ELF-1 (cell line): ENCODE data around the gene ATP6V0C.

Experiments
- DNase-seq: peaks from one replicate; pipeline ENCODE4 v3.0.0-alpha.2; 2016; ENCODE audit warnings: low read depth, low spot score

Gene ATP6V0C

GRCh38 chr16:2508722-2509400 is 4.9 kb upstream of the ATP6V0C start:
- no peak for DNase-seq

DNA sequence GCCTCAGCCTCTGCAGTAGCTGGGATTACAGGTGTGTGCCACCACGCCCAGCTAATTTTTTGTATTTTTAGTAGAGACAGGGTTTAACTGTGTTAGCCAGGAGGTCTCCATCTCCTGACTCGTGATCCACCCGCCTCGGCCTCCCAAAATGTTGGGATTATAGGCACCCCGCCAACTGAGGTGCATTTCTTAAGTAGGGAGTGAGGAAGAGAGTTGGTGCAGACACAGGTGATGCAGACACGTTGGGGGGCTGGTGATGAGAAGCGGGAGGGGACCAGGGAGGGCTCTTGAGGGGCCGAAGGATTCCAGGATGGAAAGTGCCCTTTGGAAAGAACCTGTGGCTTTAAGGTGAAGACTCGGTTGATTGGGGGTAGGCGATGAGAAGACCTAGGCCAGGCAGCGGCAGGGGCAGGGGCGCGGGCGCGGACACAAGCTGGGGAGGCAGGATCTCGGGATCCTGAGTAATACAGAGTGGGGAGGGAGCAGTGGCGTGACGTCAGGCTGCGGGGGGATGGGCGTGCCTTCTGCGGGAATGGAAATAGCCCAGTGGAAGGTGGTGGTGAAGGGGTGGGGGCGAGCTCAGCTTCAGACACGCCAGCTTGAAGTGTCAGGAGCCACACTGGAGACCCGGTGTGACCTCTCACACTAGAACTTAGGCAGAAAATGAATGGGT is 2.5 kb upstream of the ATP6V0C start:
- DNase-seq: peak; percentile 49

- DNase-seq: no peak
Measured at GRCh38 chr16:2511996-2512734, 1.6 kb upstream of the ATP6V0C start.

DNA sequence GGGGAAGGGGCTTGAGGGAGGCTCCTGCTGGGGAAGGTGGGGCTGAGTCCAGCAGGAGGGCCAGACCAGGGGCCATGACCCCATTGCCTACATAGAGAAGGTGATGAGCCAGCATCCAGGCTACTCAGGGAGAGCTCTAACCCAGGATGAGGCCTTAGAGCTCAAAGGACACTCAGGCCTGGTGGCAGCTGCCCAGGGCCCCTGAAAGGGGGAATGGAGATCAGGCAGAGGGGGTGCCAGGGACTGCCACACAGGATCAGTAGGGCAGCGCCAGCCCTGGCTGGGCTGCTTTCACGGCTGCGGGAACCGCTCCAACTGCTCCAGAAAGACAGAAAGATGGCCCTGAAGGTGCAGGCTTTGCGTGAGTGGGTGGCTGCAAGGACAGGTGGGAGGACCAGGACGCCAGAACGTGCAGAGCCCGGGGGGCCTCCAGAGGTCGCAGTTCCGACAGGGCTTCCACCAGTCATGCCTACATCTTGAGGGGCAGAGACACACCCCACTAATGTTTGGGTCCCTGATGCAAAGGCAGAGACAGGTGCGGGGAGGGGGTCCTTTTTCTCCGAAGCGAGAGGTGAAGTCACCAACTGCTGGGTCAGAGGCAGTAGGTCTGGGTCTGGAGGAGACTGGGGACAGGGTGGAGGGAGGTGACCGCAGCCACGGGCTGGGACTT is 882 bp upstream of the ATP6V0C start:
- peak; percentile 60 for DNase-seq

DNA sequence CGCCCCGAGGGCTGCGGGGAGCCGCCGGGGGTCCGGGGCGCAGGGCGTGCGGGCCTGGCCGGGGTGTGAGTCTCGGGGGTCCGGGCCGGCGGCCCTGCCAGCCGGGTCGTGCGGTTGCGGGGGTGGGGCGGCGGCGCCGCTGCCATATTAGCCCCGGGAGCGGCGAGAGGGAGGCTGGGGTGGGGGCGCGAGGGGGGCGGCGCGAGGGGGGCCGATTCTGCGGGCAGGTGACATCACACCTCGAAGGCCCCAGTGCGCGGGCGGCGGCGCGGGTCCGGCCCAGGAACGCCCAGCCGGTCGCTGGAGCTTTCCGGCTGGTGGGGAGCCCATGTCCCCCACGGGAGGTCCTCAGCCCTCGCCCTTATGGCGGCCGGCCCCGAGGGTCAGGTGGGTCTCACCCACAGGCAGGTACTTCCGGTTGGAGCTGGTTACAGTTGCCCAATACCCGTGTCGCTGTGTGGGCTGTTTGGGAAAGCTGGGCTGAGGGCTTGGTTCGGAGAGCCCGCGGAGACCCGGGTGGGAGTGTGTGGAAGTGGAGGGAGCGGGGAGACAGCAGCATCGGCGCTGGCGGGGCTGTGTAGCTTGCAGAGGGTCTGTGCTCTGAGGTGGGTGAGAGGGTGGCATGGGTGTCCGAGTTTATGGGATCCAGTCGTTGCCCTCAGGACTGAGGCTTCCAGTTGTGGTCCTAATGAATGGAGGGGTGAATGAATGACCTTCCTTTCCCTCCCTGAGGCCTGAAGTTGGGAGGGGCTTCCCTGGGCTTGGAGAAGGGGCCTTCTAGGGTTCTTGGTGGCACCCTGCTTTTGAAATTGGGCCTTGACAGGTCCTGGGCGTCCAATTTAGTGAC is 804 bp downstream of the ATP6V0C start:
- peak; percentile 47 for DNase-seq

GRCh38 chr16:2515180-2515851 is 1.6 kb downstream of the ATP6V0C start:
- DNase-seq: peak; percentile 76

DNA sequence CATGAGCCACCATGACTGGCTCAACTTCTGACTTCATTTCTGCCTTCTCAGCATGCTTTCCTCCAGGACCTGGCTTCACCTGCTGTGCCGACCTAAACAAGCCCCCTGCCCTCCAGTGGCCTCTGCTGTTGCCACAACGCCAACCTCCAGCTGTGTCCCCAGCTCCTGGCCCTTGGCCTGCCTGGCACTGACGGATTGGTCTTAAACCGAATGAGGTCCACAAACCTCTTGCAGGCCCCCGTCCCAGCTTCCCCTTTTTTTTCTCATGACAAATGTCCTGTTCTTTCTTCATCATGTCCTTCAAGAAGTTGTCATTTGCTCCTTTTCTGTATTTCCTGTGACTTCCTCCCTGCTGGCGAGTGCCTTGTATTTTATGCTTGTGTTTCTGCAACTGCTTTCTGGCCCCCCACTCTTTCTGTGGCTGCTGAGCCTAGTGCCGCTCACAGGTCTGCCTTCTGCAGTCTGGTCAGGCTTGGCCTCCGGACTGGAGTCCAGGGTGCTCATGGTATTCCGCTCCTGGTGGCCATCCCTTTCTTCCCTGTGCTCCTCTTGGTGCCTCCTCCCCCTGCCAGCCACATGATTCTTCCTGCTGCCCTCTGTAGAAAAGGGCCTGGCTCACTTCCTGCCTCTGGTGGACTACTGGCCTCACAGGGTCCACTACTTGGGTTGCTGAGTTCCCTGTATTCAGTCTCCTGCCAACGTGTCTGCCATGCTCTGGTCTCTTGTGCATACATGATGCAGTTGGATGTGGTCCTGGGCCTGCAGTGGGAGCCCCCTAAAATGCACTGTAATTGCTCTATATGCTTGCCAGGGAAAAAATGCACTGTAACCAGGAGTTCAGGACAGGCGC is 2.9 kb downstream of the ATP6V0C start:
- no peak for DNase-seq

GRCh38 chr16:2517954-2518605 is 4.3 kb downstream of the ATP6V0C start:
- DNase-seq: no peak

DNA sequence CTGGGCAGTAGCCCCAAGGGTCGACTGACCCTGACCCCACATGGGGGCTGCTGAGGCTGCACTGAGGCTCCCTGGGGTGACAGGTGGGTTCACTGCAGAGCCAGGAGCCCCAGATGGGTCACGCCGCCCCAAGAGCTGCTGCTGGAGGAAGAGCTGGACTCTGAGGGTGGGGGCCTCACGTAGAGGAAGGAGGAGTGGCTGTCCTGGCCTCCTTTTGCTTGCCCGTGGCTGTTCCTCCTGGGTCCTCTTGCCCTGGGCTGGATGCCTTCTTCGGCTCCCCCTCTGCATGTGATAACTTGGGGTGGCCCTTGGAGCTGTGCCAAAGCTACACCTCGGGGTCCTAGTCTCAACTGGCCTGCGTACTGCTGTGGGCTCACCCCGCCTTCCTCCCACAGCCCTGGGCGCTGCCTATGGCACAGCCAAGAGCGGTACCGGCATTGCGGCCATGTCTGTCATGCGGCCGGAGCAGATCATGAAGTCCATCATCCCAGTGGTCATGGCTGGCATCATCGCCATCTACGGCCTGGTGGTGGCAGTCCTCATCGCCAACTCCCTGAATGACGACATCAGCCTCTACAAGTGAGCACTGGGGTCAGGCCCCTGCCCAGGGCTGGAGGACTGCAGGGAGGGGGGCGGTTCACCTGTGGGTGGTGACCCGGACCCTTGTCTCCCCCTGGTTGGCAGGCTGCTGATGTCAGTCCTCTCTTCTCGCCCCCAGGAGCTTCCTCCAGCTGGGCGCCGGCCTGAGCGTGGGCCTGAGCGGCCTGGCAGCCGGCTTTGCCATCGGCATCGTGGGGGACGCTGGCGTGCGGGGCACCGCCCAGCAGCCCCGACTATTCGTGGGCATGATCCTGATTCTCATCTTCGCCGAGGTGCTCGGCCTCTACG is 5.3 kb downstream of the ATP6V0C start:
- no peak for DNase-seq

DNA sequence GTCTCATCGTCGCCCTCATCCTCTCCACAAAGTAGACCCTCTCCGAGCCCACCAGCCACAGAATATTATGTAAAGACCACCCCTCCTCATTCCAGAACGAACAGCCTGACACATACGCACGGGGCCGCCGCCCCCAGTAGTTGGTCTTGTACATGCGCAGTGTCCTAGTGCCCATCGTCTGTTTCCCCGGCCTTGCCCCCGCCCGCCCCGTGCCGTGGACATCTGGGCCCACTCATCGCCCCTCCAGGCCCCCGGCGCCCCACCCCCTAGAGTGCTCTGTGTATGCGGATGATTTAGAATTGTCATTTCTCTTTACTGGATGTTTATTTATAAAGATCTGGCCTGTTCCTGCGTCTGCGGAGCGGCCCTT is 5.9 kb downstream of the ATP6V0C start:
- DNase-seq: no peak

DNA sequence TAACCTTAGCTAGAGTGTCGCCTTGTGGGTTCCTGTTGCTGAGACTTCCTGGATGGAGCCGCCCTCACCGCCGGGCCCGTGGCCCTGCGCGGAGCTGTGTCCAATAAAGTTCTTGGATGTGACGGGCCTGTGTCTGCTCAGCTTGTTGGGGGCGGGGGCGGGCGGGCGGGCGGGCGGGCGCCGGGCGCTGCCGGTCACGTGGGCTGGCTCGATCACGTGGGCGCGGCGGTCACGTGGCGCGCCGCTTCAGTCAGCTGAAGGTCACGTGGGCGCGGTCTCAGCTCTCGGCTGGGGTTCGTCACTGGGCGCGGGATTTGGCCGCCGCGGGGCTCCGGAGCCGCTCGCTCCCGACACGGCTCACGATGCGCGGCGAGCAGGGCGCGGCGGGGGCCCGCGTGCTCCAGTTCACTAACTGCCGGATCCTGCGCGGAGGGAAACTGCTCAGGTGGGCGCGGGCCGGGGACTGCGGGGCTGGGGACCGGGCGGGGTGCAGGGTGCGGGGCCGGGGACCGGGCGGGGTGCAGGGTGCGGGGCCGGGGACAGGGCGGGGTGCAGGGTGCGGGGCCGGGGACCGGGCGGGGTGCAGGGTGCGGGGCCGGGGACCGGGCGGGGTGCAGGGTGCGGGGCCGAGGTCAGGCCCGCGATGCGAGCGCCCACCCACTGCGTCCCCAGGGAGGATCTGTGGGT is 6.5 kb downstream of the ATP6V0C start, which contains the start of gene AMDHD2:
AMDHD2 (plus strand) TSS at position 275 of the 687 bp plus-strand sequence; CDS start at position 363, 88 bp downstream.
- peak; percentile 91 for DNase-seq

- peak; percentile 86 for DNase-seq
Measured at GRCh38 chr16:2520784-2521531, 7.2 kb downstream of the ATP6V0C start.

DNA sequence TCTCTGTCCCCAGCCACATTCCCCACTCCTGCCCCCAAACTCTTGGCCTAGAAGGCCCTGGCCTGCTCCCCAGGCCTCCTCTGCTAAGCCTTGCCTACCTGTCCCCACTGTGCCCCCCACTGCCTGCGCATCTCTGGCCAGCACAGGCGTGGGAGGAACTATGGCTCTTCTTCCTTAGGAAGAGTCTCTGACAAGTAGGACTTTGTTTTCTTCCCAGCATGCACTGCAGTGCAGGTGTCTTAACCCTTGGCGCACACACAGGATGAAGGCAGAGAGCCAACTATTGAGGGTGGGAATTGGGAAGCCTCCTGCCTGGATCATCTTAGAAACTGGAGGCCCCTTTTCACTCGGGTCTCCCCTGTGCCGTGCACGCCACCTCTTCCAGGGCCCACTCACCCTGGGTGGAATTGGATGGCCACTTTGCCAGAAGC is 10.1 kb downstream of the ATP6V0C start:
- DNase-seq: no peak

DNA sequence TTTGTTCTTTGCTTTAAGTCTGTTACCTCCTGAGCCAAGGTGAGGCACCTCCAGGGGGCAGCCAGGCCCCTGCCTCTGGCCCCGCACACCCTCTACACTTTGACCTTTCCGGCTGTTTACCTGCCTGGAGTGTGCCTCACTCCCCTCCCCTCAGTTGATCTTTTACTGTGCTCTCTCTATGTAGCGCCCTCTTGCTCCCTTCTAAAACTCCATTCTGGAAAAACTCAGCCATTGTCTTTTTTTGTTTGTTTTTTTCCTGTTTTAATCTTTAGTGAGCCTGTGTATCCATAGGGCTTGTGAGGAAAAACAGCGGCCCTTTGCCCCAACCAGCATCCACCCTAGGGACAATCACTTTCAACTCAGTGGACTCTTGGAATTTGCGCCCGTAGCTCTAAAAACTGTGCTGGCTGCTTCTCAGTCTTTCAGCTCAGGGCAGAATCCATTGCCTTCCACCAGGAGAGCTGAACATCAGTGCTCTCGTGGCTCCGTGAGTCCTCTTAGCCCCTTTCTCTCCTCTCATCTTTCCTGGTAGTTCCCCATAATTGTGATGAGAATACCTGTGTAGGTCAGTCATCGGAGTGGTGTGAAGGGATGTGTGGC is 10.7 kb downstream of the ATP6V0C start:
- no peak for DNase-seq

DNA sequence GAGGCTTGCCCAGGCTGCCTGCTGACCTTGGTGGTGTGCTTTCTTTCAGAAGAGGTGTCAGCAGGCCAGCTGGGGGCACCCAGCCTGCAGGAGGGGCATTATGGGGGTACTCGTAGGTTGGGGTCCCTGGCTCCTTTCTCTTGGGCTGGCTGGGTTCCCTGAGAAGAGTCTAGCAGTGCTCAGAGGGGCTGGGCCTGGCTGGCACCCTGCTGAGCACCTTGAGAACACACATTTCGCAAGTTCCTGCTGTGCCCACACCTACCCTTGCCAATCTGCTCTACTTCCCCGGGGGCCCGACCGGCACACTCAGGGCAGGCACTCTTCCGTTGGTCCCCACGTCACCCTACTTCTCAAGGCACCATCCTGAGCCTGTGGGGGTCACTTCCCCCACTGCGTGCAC is 12.4 kb downstream of the ATP6V0C start:
- no peak for DNase-seq

DNA sequence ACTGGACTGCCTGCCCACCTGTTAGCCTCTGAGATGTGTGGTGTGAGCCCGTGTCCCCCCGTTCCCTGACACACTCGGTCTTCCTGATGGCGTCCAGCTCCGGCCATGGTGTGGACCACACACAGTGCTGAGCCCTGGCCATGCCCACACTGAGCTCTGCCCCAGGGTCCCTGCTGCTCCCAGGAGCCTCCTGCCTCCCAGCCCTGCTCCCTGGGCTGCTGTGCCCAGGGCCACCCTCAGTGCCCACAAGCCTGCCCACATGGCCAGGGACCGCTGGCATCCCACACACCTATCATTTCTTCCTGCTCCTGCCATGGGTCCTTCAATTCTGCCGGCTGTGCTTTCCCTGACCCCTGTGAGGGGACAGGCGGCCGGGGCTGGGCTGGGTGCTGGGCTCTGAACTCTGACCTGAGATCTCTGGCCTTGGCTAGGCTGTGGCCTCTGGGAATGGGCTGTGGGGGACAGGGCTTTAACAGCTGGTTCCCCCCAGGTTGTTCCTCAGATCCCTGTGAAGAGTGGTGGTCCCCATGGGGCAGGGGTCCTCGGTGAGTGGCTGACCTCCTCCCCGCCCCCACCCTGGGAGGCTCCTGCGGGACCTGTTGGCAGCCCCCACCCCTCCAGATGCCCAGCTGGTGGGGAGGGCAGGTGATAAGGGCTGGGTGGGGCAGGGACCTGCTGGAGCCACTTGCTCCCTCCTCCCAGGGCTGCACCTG is 13.5 kb downstream of the ATP6V0C start:
- DNase-seq: no peak
